Stimulated activated CD8-positive, alpha-beta memory T cell treated with anti-CD3 and anti-CD28 coated beads, Interleukin-12 subunit alpha, Interleukin-12 subunit beta, amount 100 ng/mL, for 1 hour (primary cell): Measurements from ENCODE around the gene ZNF366.

ENCODE experiments used
- DNase-seq: peaks from one replicate; pipeline ENCODE4 v3.0.0-alpha.2; 2020; ENCODE audit warnings: low read depth

ZNF366 gene

GRCh38 chr5:72441094-72441723 lies 66.0 kb downstream of the ZNF366 start:
- no peak for DNase-seq

- no peak for DNase-seq
These were observed 67.0 kb downstream of the ZNF366 start for GRCh38 chr5:72440207-72440638.

- no peak for DNase-seq
These were observed 68.0 kb downstream of the ZNF366 start for GRCh38 chr5:72439192-72439591.

- DNase-seq = no peak
These were observed 69.1 kb downstream of the ZNF366 start for GRCh38 chr5:72438141-72438540.

- DNase-seq = no peak
These were observed 70.3 kb downstream of the ZNF366 start for GRCh38 chr5:72436796-72437471.

- no peak for DNase-seq
These were observed 72.3 kb downstream of the ZNF366 start for GRCh38 chr5:72434781-72435437.

- DNase-seq = no peak
These were observed 73.0 kb downstream of the ZNF366 start for GRCh38 chr5:72434056-72434780.

- no peak for DNase-seq
These were observed 73.7 kb downstream of the ZNF366 start for GRCh38 chr5:72433522-72433921.

- DNase-seq = no peak
These were observed 78.5 kb downstream of the ZNF366 start for GRCh38 chr5:72428669-72429068.

- DNase-seq = no peak
These were observed 79.4 kb downstream of the ZNF366 start for GRCh38 chr5:72427488-72428437.

- DNase-seq = no peak
These were observed 80.2 kb downstream of the ZNF366 start for GRCh38 chr5:72427016-72427415.

GRCh38 chr5:72426019-72426418 lies 81.2 kb downstream of the ZNF366 start:
- no peak for DNase-seq

- no peak for DNase-seq
These were observed 88.9 kb downstream of the ZNF366 start for GRCh38 chr5:72418271-72418670.

GRCh38 chr5:72417333-72418062 lies 89.7 kb downstream of the ZNF366 start:
- no peak for DNase-seq

- no peak for DNase-seq
These were observed 91.4 kb downstream of the ZNF366 start for GRCh38 chr5:72415616-72416325.

- no peak for DNase-seq
These were observed 94.7 kb downstream of the ZNF366 start for GRCh38 chr5:72412283-72413055.

GRCh38 chr5:72410688-72411295 lies 96.4 kb downstream of the ZNF366 start:
- DNase-seq = no peak

GRCh38 chr5:72408603-72409002 lies 98.6 kb downstream of the ZNF366 start:
- DNase-seq = no peak

- DNase-seq = no peak
These were observed 99.1 kb downstream of the ZNF366 start for GRCh38 chr5:72408127-72408526.
